Jurkat, Clone E6-1 (cell line): ENCODE measurements around the gene C16orf89.

Experiments used
- DNase-seq: peaks from one replicate; pipeline ENCODE4 v3.0.0-alpha.2; 2011; ENCODE audit warnings: low read depth, low spot score
- H3K4me3 ChIP-seq: 2 replicates; pipeline ENCODE4 v1.5.1; 2011; ENCODE audit warnings: mild to moderate bottlenecking, low read length, control low read depth, moderate library complexity

Gene C16orf89

GRCh38 chr16:5035909-5036227 is 29.9 kb downstream of the C16orf89 start:
- DNase-seq: no peak
- H3K4me3 ChIP-seq: no peak overlapping the region

GRCh38 chr16:5034167-5034523 is 31.6 kb downstream of the C16orf89 start:
- peak overlapping the region; percentile 72 for H3K4me3 ChIP-seq
- DNase-seq: no peak

DNA sequence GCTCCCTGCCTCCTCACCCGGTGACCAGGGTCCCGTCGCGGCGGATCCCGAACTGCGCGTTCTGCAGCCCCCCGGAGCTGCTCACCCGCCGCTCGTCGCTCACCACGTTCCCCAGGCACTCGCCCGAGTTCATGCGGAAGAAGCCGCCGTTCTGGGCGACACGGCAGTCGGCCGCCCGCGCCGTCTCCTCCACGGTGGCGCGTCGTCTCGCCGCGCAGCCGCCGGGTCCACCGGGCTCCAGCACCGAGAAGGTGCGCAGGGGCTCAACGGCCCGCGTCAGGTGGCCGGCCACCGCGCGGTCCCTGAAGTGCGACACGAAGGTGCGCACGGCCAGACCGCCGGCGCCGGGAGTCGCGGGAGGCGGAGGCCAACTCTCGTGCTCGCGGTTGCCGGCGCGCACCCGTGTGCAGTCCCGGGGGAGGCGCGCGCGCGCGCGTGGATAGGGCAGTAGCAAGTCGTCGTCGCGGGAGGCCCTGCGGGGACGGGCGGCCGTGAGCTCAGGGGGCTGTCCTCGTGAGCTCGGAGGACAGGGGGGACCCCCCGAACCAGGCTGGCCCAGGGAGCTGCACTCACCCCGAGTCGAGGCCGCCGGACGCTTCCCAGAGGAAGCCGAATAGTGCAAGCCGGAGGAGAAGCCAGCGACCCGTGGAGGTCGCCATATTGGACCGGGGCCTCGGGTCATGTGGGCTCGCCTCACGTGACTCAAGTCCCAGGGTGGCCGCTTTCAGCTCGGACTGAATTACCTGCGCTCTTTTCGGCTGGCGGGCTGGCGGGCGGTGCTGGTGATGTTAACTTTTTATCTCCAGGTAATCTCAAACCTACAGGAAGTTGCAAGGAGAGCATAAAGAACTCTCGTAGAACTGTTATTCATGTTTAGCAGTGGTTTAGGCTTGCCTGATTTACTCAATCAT is 32.2 kb downstream of the C16orf89 start, which contains the start of gene NAGPA:
TSS of gene NAGPA (minus strand) at position 680 of the 911 bp plus-strand sequence. CDS start at position 659, 21 bp downstream.
- peak; percentile 68 for DNase-seq
- H3K4me3 ChIP-seq: peak within 1 kb of the TSS; percentile 72

DNA sequence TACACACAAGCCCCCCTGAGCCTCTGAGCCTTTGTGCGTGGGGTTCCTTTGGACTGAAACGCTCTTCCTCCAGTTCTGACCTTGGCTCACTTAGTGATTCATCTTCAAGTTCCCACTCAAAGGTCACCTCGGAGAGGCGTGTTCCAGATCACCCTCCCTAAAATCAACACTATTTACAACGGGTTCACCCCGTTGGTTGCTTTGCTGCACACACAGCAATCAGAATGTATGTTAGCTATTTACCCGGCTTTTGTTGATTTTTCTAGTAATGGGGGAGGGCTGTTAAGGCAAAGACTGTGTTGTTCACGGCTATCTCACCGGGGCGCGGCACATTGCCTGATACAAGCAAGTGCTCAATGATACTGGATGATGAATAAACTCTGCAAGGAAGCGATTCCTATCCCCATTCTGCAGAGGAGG is 33.0 kb downstream of the C16orf89 start:
- H3K4me3 ChIP-seq: peak overlapping the region; percentile 72
- no peak for DNase-seq

DNA sequence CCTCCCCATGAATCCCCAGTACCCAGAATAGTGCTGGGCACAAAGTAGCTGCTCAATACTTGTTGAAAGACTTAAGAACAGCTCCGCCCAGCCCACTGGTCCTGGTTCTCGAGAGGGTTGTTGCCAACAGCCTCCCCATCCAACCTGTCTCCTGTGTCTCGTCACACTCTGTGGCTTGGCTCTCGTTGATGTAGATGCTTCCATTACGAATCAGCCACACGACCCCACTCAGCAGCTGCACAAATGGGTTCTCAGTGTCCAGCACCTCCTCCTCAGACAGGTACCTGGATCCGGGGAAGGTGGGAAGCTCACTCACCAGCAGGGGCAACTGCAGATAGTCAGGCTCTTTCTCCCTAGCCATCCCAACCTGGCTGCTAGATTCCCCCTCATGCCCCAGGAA is 34.2 kb downstream of the C16orf89 start:
- no peak overlapping the region for H3K4me3 ChIP-seq
- DNase-seq: no peak

DNA sequence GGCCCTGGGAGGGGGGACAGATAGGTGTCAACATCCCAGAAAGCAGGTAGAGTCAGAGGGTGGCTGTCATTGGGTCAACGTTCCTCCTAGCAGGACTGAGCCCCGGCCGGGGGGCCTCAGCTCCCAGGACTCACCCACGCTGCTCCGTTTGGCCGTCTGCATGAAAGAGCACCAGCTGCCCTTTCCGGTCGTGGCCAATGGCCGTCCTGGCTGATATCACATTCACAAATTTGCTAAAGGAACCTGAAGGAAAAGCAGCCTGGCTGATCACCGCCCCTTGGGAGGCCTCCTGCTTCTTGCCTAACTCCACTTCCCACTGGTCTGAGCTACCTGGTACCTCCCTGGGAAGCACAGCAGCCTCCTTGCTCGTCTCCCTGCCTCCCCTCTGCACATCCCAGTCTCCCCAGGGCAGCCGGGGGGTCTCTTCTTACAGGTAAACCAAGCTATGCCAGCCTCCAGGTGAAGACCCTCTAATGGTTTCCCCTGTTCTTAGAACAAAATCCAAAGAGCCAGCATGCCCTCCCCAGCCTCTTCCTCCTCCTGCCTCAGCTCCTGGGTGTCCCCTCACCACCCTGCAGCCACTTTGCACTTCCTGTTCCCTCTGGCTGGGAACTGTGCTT is 35.4 kb downstream of the C16orf89 start:
- no peak for DNase-seq
- H3K4me3 ChIP-seq: no peak overlapping the region

DNA sequence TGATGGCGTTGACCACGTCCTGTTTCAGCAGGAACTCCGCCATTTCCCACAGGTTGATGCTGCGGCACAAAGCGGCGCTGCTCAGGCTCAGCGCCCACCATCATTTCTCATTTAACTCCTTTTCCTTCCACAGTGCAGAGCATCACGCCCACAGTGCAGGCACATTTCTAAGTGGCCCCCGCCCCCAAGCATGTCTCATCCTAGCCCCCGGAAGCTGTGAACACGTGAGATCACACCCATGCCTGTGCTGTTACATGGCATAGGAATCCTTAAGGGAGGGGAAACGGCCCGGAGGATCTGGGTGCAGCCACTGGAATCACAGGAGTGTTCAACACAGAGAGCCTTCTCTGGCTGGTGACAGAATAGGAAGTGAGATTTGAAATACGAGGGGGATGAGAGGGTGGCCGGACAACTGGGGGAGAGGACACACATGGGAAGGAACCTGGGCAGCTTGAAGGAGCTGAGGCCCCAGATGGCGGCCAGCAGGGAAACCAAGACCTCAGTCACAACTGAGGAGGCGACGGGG is 36.7 kb downstream of the C16orf89 start:
- H3K4me3 ChIP-seq: no peak overlapping the region

DNA sequence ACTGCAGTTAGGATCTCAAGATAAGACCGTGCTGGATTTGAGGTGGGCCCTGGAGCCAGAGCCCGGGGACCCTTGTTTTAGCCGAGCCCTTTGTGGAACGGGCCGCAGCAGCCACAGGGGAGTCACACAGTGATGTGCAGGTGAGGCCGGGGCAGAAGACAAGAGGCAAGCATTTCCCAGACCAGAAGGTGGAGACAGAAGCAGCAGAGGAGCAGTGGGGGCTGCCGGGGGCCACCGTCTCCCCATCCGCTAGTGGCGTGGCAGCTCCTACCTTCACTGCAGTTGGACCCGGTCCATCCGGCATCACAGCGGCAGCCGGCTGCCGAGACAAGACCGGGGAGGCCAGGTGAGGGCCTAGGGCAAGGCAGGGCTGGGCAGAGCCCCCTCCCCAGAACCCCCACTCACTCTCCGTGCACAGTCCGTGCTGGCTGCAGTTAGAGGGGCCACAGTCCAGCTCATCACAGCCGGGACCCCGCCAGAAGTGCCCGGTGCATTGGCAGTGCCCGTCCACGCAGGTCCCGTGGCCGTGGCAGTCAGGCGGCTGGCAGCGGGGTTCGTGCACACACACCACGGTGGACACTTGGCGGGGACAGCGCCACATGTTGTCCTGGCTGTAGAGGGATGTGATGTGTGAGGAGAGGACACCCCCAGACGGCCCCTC is 38.1 kb downstream of the C16orf89 start:
- no peak for DNase-seq
- H3K4me3 ChIP-seq: no peak overlapping the region

More for the DNA sequence above, 36.7 kb downstream of the C16orf89 start:
- DNase-seq: no peak

- no peak for DNase-seq
- H3K4me3 ChIP-seq: no peak overlapping the region
Observed at GRCh38 chr16:5027086-5027485, 38.7 kb downstream of the C16orf89 start.

DNA sequence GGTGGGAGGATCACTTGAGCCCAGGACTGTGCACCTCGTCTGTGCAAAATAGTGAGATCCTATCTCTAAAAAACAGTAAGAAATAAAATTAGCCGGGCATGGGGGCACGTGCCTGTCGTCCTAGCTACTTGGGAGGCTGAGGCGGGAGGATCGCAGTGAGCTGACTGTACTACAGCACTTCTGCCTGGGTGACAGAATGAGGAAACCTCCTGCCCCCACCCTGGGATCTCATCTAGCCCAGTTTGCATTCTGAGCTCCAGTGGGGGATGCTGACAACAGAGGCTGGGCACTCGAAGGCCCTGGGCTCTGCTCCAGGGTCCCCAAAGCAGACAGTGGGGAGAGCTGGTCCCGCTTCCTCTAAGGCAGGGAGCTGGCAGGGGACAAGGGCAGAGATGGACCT is 39.1 kb downstream of the C16orf89 start:
- H3K4me3 ChIP-seq: no peak overlapping the region
- no peak for DNase-seq

DNA sequence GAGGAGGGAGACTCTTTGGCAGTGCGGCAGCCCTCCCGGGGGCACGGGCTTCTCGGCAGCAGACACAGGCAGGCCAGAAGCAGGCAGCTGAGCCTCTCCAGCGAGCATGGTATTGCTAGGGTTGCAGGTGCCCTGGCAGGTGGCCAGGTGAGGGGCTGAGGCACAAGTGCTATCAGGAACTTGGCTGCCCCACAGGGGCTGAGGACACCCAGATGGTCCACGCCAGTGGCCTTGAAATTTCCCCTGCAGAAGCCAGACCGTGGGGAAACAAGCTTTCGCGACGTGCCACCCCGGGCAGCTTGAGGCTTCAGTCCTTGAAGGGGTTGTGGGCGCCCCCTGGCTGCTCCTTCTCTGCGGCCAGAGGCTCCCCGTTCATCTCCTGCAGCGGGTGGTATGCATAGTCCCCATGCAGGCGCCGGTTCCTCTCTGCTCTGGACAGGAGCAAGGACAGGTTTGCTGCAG is 40.6 kb downstream of the C16orf89 start:
- H3K4me3 ChIP-seq: no peak overlapping the region
- no peak for DNase-seq

GRCh38 chr16:5024632-5025031 is 41.1 kb downstream of the C16orf89 start:
- H3K4me3 ChIP-seq: no peak overlapping the region
- DNase-seq: peak; percentile 30

DNA sequence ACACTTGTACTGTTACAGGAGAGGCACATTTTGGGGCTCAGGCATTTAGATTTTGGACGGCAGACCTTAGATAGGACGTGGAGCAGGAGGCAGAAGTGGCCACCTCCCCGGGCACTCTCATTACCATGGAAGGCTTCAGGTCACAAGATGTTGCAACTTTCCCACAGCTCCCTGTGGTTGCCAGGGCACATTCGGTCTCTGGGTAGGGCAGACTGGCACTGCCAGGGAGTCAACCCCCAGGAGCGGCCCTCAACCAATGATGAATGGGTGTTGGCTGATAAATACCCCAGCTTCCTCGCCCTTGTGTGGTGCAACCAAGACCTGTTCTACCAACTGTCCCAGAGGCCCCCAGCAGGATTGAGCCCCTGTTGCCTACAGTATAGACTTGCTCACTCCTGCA is 43.2 kb downstream of the C16orf89 start:
- no peak for DNase-seq

GRCh38 chr16:5020551-5020950 is 45.2 kb downstream of the C16orf89 start:
- no peak overlapping the region for H3K4me3 ChIP-seq
- no peak for DNase-seq

More for the DNA sequence above, 43.2 kb downstream of the C16orf89 start:
- H3K4me3 ChIP-seq: no peak overlapping the region

DNA sequence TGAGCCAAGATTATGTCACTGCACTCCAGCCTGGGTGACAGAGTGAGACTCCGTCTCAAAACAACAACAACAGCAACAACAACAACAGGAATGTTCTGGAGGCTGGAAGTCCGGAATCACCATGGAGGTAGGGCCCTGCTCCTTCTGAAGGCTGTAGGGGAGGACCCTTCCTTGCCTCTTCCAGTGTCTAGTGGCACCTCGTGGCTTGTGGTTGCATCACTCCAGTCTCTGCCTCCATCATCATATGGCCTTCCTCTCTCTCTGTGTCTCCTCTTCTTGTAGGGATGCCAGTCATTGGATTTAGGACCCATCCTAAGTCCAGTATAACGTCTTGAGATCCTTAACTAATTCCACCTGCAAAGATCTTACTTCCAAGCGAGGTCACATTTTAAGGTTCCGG is 46.0 kb downstream of the C16orf89 start:
- DNase-seq: no peak
- no peak overlapping the region for H3K4me3 ChIP-seq

GRCh38 chr16:5018793-5019192 is 47.0 kb downstream of the C16orf89 start:
- H3K4me3 ChIP-seq: no peak overlapping the region
- no peak for DNase-seq

DNA sequence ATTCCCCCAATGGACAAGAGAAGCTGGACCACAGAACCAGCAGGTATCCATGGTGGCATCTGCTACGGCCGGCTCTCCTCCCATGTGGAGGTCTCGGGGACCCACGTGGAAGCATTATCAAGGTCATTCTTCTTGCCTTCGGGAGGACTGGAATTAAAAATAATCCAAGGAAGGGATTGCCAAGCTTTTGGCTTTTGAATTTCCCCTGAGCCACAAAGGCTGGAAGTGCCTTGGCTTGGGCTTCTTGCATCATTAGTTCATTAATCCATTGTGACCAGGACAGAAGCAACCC is 48.1 kb downstream of the C16orf89 start:
- no peak for DNase-seq
- H3K4me3 ChIP-seq: no peak overlapping the region

GRCh38 chr16:5016967-5017677 is 48.6 kb downstream of the C16orf89 start:
- DNase-seq: no peak
- H3K4me3 ChIP-seq: no peak overlapping the region

- H3K4me3 ChIP-seq: no peak overlapping the region
- DNase-seq: no peak
Observed at GRCh38 chr16:5015887-5016286, 49.9 kb downstream of the C16orf89 start.
